AG04450 (cell line): ENCODE data around the gene ANKRD6. TPM values are rescaled to one million over a fixed set of nuclear protein-coding genes. Genes with fewer than 3 reads are reported as not detected.

ENCODE experiments used
- CTCF ChIA-PET: fragments of 300-600, 350-600 bp; formaldehyde crosslinking; extraction: SDS; loops from one replicate; lab custom pipeline; 2022; ENCODE audit warnings: antibody characterized with exemption, inconsistent platforms; lab: Charles Lee
- POLR2A ChIA-PET: fragments of 350-600 bp; formaldehyde crosslinking; extraction: SDS; loops from one replicate; lab custom pipeline; 2021; ENCODE audit warnings: antibody characterized with exemption, inconsistent platforms; lab: Yijun Ruan, JAX
- DNase-seq: peaks from one replicate; pipeline ENCODE4 v3.0.0-alpha.2; 2011; ENCODE audit warnings: low read depth, low spot score
- H3K27ac ChIP-seq: one replicate; pipeline ENCODE4 v1.5.1; 2012; ENCODE audit warnings: low read depth, low read length, control low read depth
- H3K27me3 ChIP-seq: one replicate; pipeline ENCODE4 v1.6.0; 2012; ENCODE audit warnings: low read length; ENCODE audit not compliant: control insufficient read depth, insufficient read depth
- H3K4me3 ChIP-seq: 2 replicates; pipeline ENCODE4 v1.5.1; 2011; ENCODE audit warnings: mild to moderate bottlenecking, low read depth, low read length, control low read depth
- H3K9me3 ChIP-seq: 2 replicates; pipeline ENCODE4 v1.5.1; 2012; ENCODE audit warnings: low read length; ENCODE audit not compliant: control insufficient read depth, insufficient read depth
- polyA plus RNA-seq: library from polyadenylated mRNA; depleted of rRNA; stranded (reverse); fragments of >200 nt; gene quantifications from 2 replicates; pipeline ENCODE4 v1.2.3, GENCODE V29; 2011
- TF ChIP-seq, protein P1 (sequence below): IDR thresholded peaks from 2 replicates; pipeline ENCODE4 v1.5.1; 2011; ENCODE audit warnings: low read depth, low read length, control low read depth, inconsistent platforms

The ANKRD6 gene
- polyA plus RNA-seq, 1 experiment, result 0.10 TPM

DNA sequence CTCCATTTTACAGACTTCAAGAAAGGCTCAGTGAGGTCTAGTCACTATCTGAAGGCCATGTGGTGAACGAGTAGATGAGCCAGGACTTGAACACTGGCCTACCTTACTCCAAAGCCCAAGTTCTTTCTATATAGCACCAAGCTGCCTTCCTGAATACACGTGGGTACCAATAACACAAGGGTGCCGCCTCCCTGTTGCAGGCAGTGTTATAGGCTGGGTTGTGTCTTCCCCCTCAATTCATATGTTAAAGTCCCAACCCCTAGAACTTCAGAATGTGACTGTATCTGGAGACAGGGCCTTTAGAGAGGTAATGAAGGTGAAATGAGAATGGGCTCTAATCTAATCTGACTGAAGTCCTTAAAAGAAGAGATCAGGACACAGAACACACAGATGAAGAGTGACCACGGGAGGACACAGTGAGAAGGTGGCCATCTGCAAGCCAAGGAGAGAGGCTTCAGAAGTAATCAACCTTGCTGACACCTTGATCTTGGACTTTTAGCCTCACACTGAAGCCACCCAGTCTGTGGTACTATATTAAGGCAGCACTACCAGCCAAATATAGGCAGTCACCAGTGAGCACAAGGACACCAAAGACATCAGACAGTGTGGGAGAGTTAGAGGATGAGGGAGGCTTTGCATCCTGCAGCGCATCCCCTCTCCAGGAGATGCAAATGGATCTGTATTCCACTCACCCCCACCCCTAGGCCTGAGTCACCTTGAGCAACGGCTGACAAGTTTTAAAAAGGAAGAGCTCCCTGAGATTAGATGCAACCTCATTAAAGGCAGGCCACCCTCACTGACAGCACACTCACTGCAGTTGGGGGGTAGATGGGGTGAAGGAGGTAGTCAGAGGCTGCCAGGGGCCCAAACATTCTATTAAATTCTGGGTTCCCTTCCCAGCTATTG, 246.5 kb downstream of the ANKRD6 start:
- no peak overlapping the region for H3K4me3 ChIP-seq
- H3K27me3 ChIP-seq, result no peaks in the 10 kb centered on the region
- CTCF ChIA-PET, result no interaction called here
- no peak for DNase-seq
- H3K9me3 ChIP-seq, result no peaks in the 10 kb centered on the region
- TF ChIP-seq, protein P1, sequence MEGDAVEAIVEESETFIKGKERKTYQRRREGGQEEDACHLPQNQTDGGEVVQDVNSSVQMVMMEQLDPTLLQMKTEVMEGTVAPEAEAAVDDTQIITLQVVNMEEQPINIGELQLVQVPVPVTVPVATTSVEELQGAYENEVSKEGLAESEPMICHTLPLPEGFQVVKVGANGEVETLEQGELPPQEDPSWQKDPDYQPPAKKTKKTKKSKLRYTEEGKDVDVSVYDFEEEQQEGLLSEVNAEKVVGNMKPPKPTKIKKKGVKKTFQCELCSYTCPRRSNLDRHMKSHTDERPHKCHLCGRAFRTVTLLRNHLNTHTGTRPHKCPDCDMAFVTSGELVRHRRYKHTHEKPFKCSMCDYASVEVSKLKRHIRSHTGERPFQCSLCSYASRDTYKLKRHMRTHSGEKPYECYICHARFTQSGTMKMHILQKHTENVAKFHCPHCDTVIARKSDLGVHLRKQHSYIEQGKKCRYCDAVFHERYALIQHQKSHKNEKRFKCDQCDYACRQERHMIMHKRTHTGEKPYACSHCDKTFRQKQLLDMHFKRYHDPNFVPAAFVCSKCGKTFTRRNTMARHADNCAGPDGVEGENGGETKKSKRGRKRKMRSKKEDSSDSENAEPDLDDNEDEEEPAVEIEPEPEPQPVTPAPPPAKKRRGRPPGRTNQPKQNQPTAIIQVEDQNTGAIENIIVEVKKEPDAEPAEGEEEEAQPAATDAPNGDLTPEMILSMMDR, result no peak
- no peak overlapping the region for H3K27ac ChIP-seq
- POLR2A ChIA-PET, result no interaction called here

DNA sequence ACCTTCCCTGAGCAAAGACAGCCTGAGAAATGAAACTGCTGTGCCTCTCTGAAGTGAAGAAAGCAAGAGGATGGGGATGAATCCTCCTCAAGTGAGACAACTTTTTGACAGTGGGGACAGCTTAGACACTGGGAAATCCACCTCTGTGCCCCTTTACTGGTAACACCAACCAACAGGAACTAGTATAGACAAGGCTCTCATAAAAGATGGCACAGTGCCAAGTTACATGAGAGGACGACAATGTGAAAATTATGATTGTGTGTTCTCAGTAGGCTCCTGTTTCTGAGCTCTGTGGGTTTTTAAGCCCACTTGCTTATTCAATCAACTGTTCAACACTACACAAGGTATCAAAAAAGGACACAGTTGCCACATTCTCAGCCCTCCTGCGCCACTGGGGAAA, 247.2 kb downstream of the ANKRD6 start:
- no peak for DNase-seq
- ChIA-PET POLR2A (no interaction called here), CTCF (no interaction called here)
- Histone ChIP-seq H3K4me3 (no peak overlapping the region), H3K27ac (no peak overlapping the region), H3K27me3 (no peaks in the 10 kb centered on the region), H3K9me3 (no peaks in the 10 kb centered on the region)
- TF ChIP-seq, protein P1, result no peak

DNA sequence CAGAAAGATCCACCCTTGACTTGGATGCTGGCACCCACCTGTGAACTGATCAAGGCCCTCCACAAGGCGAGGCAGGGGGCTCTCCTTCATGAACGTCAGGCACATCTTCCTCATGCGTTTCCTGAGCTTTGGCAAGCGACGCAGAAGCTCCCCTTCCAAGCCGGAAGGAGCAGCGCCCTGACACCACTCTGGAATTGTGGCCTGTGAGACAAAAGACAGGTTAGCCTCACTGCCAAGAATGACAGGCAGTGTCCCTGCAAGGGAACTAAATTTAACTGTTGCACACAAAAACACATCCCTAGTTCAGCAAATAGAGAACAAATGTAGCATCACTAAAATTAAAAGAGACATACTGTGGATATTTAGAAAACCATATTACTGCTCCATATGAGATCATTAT, 247.6 kb downstream of the ANKRD6 start:
- ChIA-PET POLR2A (no interaction called here), CTCF (no interaction called here)
- Histone ChIP-seq H3K9me3 (no peaks in the 10 kb centered on the region), H3K27ac (no peak overlapping the region), H3K4me3 (no peak overlapping the region), H3K27me3 (no peaks in the 10 kb centered on the region)
- DNase-seq, result no peak
- TF ChIP-seq, protein P1, result no peak

DNA sequence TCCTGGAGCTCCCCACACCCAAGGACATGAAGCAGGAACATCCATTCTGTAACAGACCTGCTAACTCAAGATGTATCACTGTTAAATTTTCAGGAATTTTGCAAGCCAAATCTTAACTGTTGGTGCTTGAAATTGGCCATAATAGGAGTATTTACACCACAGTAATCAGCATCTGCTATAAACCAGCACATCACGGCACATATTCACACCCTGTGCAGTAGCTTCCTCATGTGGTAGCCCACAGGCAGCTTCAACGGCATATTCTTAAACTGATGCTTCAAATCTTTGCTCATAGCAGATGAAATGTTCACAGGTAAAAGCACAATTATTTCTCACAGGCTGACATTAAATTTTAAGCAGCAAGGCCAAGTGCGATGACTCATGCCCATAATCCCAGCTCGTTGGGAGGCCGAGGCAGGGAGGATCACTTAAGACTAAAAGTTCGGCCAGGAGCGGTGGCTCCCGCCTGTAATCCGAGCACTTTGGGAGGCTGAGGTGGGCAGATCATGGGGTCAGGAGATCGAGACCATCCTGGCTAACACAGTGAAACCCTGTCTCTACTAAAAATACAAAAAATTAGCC, 249.1 kb downstream of the ANKRD6 start:
- CTCF ChIA-PET, result no interaction called here
- DNase-seq, result no peak
- Histone ChIP-seq H3K27ac (no peak overlapping the region), H3K27me3 (no peaks in the 10 kb centered on the region), H3K4me3 (no peak overlapping the region), H3K9me3 (no peaks in the 10 kb centered on the region)
- POLR2A ChIA-PET, result no interaction called here
- TF ChIP-seq, protein P1, result no peak

DNA sequence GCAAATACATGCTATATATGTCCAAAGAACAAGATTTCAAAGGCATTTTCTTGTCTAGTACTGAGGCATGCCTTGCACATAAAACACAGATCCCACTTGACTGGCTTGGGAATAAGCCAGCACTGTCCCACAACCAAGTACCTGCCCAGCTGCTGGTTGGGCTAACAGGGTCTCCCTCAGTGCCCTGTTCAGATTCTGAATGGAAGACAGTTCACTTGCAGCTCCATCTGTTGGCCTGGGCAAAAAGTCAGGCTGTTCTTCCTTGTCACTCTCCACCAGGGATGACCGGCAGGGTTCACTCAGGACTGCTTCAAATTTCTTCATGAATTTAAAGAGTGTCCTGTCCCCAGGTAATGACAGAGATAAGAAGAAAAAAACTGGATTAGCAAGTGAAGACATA, 250.0 kb downstream of the ANKRD6 start:
- TF ChIP-seq, protein P1, result no peak
- H3K9me3 ChIP-seq, result no peaks in the 10 kb centered on the region
- H3K27ac ChIP-seq, result no peak overlapping the region
- no peak overlapping the region for H3K4me3 ChIP-seq
- POLR2A ChIA-PET, result no interaction called here
- no peak for DNase-seq
- no peaks in the 10 kb centered on the region for H3K27me3 ChIP-seq
- CTCF ChIA-PET, result no interaction called here
